Parathyroid adenoma (tissue), 2 donors: ENCODE data around the gene OS9.
A peak's percentile ranks its signal among the peaks of the same experiment; 100 is the strongest.

ENCODE experiments used
- H2AFZ ChIP-seq: fragments of 300-600 bp; sonication (generic); one replicate; pipeline ENCODE4 v1.7.0; 2017; ENCODE audit warnings: antibody characterized with exemption, mild to moderate bottlenecking
- H3K27ac ChIP-seq: fragments of 300-600 bp; sonication (generic); one replicate; pipeline ENCODE4 v1.7.0; 2017
- H3K27me3 ChIP-seq: fragments of 300-600 bp; sonication (generic); one replicate; pipeline ENCODE4 v1.7.0; 2017; ENCODE audit warnings: low read length; ENCODE audit not compliant: control insufficient read depth, insufficient read depth
- H3K36me3 ChIP-seq: fragments of 300-600 bp; sonication (generic); one replicate; pipeline ENCODE4 v1.7.0; 2017; ENCODE audit warnings: low read length; ENCODE audit not compliant: control insufficient read depth, insufficient read depth
- H3K4me1 ChIP-seq: fragments of 300-600 bp; sonication (generic); one replicate; pipeline ENCODE4 v1.7.0; 2017; ENCODE audit warnings: control low read depth
- H3K4me2 ChIP-seq: fragments of 300-600 bp; sonication (generic); one replicate; pipeline ENCODE4 v1.7.0; 2017; ENCODE audit warnings: low read length
- H3K4me3 ChIP-seq: fragments of 300-600 bp; sonication (generic); one replicate; pipeline ENCODE4 v1.7.0; 2017; ENCODE audit warnings: low read depth, low read length
- H3K79me2 ChIP-seq: fragments of 300-600 bp; sonication (generic); one replicate; pipeline ENCODE4 v1.7.0; 2017; ENCODE audit warnings: control low read depth
- H3K9ac ChIP-seq: fragments of 300-600 bp; sonication (generic); one replicate; pipeline ENCODE4 v1.7.0; 2017; ENCODE audit warnings: mild to moderate bottlenecking
- H3K9me3 ChIP-seq: fragments of 300-600 bp; sonication (generic); one replicate; pipeline ENCODE4 v1.7.0; 2017; ENCODE audit warnings: low read length; ENCODE audit not compliant: control insufficient read depth
- CTCF ChIP-seq: fragments of 300-600 bp; sonication (generic); IDR thresholded peaks from one replicate; pipeline ENCODE4 v1.7.0; 2017; ENCODE audit warnings: antibody characterized with exemption, mild to moderate bottlenecking
- donor health status: primary hyperparathyroidism.

The OS9 gene

DNA sequence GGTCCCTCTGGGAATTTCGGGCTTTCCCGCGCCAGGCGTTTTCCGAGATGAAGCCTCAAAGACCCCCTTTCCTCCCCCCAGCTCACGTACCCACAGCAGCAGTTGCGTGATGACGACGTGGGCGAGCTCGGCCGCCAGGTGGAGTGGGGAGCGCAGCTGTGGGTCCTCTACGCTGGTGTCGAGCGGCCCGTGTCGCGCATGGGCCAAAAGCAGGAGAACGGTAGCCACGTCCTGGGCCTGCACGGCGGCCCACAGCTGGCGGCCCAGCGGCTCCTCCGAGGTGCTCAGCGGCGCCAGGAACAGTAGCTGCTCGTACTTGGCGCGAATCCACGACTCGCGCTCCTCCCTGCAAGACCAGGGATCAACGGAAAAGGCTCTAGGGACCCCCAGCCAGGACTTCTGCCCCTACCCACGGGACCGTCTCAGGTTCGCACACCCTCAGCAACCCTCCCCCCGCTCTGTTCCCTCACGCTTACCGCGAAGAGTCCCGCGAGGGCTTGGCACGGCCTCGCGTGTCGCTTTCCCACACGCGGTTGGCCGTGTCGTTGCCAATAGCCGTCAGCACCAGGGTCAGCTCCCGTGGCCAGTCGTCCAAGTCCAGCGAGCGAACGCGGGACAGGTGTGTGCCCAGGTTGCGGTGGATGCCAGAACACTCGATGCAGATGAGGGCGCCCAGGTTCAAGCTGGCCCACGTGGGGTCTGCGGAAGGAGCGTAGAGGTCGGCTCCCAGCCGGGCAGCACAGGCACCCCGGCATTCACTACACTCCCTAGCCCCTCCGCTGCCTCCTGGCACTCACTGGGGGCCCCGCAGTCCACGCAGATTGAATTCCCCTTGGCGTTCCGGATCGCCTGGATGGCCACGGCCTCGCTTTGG, 33.2 kb downstream of the OS9 start:
- peaks cover 8% of the 10 kb centered on the region for H3K4me1 ChIP-seq
- no peaks in the 10 kb centered on the region for H3K9me3 ChIP-seq
- no peak overlapping the region for H3K9ac ChIP-seq
- peak overlapping the region; percentile 20 for H3K4me3 ChIP-seq
- peaks cover 3% of the 10 kb centered on the region for H3K27me3 ChIP-seq
- peak; percentile 47 for TF ChIP-seq CTCF
- H3K27ac ChIP-seq, result peak overlapping the region; percentile 70
- no peaks in the 10 kb centered on the region for H3K79me2 ChIP-seq
- no peaks in the 10 kb centered on the region for H3K36me3 ChIP-seq
- peak overlapping the region; percentile 57 for H3K4me2 ChIP-seq
- H2AFZ ChIP-seq, result peak overlapping the region; percentile 86

DNA sequence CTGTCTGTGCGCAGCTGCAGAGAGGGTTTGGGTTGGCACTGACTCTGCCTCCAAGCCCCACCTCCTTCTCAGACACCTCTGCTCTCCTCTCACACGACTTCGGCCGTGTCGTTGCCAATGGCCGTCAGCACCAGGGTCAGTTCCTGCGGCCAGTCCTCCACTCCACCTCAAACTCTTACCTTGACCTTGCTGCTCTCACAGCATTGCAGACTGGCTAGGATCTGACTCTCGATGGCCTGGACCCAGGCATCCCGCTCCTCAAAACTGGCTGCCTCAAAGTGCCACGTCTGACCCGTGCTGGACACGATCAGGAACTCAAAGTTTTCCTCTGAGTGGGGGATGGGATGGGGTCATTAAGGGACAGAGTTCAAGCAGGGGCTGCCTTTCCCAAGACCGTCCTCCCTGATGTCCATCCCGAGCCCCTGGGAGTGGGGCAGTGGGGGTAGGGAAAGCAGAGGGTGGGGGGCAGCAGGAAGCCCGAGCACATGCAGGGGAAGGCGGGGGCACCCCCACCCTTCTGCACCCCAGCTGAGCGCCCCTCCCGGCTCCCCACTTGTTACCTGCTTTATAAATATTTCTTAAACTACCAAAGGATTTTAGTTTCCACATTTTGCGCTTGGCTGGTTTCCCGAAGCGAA, 33.9 kb downstream of the OS9 start:
- H3K27me3 ChIP-seq, result peaks cover 3% of the 10 kb centered on the region
- no peak overlapping the region for H3K4me3 ChIP-seq
- H3K4me1 ChIP-seq, result peaks cover 8% of the 10 kb centered on the region
- no peaks in the 10 kb centered on the region for H3K9me3 ChIP-seq
- H3K4me2 ChIP-seq, result peak overlapping the region; percentile 57
- H3K79me2 ChIP-seq, result no peaks in the 10 kb centered on the region
- peak overlapping the region; percentile 86 for H2AFZ ChIP-seq
- H3K36me3 ChIP-seq, result no peaks in the 10 kb centered on the region
- no peak overlapping the region for H3K9ac ChIP-seq
- TF ChIP-seq CTCF, result no peak
- peak overlapping the region; percentile 70 for H3K27ac ChIP-seq

DNA sequence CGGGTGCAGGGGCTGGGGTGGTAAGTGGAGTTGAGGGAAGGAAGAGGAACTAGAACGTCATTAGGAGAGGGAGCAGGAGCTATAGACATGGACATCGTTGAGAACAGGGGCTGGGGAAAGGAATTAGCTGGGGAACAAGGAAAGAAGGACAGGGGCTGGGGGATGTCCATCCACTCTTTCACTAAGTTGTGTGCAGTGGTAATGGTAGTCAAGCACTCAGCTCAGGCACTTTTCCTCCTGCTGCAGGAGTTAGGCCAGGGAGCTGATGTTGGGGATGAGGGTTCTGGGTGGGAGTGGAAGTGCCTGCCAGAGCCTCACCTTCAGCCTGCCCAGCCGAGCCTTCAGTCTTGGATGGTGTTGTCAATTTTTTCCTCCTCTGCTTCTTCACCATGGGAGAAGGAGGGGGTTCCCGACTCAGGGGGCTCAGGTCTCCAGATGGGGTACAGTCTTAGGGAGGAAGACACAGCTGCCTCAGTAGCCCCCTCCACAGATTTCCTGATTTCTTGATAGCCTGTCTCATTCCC, 35.5 kb downstream of the OS9 start:
- peaks cover 3% of the 10 kb centered on the region for H3K27me3 ChIP-seq
- no peaks in the 10 kb centered on the region for H3K79me2 ChIP-seq
- H3K4me2 ChIP-seq, result no peak overlapping the region
- H2AFZ ChIP-seq, result no peak overlapping the region
- H3K27ac ChIP-seq, result no peak overlapping the region
- no peak overlapping the region for H3K4me3 ChIP-seq
- no peak for TF ChIP-seq CTCF
- peaks cover 8% of the 10 kb centered on the region for H3K4me1 ChIP-seq
- no peak overlapping the region for H3K9ac ChIP-seq
- H3K9me3 ChIP-seq, result no peaks in the 10 kb centered on the region
- H3K36me3 ChIP-seq, result no peaks in the 10 kb centered on the region

DNA sequence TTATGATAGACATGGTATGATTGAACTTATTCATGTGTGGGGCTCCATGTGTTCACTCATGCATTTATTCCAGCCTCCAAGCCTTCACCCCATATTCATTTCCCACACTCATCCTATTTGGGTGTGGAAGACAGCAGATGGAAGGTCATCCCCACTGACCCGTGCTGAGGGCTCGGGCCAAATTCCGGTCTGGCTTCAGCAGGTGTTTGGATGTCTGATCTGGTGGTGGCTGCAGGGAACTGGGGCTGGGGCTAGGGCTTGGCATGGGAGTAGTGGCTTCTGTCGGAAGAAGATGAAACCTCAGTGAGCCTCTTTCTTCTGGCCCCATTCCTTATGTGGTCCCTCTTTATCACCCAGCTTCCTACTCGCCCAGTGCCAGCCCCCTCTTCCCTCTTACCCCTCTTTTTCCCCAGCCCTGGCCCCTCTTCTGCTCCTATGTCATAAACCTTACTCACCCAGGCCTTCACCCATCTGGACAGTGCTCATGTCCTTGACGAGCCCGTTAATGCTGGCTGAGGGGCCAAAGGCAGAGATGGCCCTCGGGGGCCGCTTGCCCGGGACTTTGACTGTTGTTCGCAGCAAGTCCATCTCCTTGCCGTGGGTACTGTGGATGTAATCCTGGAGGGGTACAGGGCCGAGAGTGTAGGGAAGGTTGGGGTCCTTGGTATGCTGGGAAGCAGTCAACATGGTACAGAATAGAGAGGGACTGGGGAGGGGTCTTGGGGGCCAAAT, 36.6 kb downstream of the OS9 start:
- Histone ChIP-seq H3K27me3 (peaks cover 3% of the 10 kb centered on the region), H3K4me2 (no peak overlapping the region), H3K79me2 (no peaks in the 10 kb centered on the region), H3K27ac (no peak overlapping the region), H3K9me3 (no peaks in the 10 kb centered on the region), H2AFZ (no peak overlapping the region), H3K36me3 (no peaks in the 10 kb centered on the region), H3K9ac (no peak overlapping the region), H3K4me1 (peaks cover 8% of the 10 kb centered on the region), H3K4me3 (no peak overlapping the region)
- TF ChIP-seq CTCF, result no peak
